GM19463 (cell line): ENCODE measurements around the gene TRABD2B.

Source experiments
- ATAC-seq: cut with Tn5 transposase; IDR thresholded peaks from one replicate; pipeline ENCODE4 v1.9.1; 2021; ENCODE audit warnings: mild to moderate bottlenecking, moderate library complexity; ENCODE audit not compliant: unreplicated experiment

TRABD2B gene

DNA sequence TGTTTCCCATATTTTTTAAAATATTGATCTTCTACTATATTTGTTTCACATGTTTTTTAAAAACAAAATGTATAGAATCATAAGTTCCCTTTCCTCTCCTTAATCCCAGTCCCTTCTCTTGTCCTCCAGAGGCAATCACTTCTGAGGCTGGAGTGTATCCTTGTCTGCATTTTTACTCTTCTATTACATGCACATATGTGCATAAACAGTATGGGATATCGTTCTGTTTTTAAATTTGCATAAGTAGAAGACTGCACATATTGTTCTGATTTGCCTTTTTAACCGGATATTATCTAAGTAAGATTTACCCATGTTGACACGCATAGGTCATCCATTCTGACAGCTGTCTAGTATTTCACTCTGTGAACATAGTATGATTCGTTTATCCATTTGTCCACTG, 142.0 kb downstream of the TRABD2B start:
- no peak for ATAC-seq

GRCh38 chr1:47854552-47855144, 142.5 kb downstream of the TRABD2B start:
- ATAC-seq: no peak

- no peak for ATAC-seq
Observed at GRCh38 chr1:47853852-47854251, 143.3 kb downstream of the TRABD2B start.

- no peak for ATAC-seq
Observed at GRCh38 chr1:47853059-47853458, 144.1 kb downstream of the TRABD2B start.

GRCh38 chr1:47852006-47852718, 145.0 kb downstream of the TRABD2B start:
- no peak for ATAC-seq

DNA sequence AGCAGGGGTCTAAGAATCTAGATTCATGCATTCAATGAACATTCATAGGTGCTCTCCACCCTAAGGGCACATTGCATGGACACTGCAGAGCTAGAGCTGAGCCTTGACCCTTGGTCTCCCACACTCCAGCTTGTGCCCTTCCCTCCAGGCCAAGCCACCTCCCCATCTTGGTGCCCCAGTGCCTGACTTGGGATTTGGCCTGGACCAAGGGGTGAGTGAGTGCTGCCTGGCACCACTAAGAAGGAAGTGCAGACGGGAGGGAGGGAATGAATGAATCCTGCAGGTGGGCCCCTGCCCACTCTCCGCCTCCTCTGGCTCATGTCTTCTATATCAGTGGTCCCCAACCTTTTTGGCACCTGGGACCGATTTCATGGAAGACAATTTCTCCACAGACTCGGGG, 146.7 kb downstream of the TRABD2B start:
- no peak for ATAC-seq

GRCh38 chr1:47849591-47850261, 147.5 kb downstream of the TRABD2B start:
- no peak for ATAC-seq

DNA sequence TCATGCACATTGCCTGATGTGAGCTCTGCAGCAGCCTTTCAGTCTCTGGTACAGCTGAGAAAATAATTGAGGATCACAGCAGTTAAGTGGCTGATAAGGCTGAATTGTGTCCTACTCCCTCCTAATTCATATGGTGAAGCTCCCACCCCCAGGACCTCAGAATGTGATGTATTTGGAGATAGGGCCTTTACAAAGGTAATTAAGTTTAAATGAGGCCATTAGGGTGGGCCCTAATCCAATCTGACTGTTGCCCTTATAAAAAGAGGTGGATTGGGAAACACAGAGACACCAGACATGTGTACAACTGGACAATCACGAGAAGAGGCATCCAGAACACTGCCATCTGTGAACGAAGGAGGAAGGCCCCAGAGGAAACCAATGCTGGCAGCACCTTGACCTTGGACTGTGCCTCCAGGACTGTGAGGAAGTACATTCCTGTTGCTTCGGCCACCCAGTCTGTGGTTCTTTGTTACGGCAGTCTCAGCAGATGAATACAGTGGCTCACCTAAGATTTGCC, 148.1 kb downstream of the TRABD2B start:
- no peak for ATAC-seq

GRCh38 chr1:47847763-47848162, 149.4 kb downstream of the TRABD2B start:
- no peak for ATAC-seq

- no peak for ATAC-seq
Observed at GRCh38 chr1:47844558-47844955, 152.6 kb downstream of the TRABD2B start.

DNA sequence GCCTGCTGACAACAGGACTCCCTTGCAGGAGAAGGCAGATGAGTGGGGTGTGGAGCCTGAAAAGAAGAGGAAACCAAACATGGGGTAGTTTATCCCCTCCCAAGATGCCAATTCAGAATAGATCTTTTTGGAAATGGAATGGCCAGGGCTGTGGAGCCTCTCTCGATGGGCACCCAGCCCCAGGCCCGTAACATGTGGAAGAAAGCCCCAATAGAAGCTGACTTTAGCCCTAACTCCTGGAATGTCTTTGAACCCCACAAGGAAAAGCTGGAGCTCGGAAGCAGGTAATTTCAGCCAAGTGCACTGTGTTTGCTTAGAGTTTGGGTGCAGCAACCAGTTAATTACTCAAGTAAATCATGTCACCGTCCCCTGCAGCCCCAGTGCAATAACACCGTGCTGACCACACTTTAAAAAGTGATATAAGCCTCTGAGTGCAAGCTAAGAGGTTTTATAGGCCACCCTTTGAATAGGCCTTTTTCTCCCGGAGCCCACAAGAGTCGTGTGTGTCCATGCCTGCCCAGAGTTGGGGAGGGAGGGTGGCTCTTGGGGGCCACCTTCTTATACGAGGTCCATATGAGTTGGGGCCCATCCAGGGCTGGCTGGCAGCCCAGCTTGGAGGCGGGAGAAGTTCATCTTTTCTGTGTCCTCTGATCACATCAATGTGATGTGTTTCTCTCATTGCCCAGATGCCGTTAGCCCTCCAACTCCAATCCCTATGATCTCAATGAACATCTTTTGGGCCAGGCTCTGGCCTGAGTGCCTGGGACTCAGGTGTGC, 153.2 kb downstream of the TRABD2B start:
- no peak for ATAC-seq

DNA sequence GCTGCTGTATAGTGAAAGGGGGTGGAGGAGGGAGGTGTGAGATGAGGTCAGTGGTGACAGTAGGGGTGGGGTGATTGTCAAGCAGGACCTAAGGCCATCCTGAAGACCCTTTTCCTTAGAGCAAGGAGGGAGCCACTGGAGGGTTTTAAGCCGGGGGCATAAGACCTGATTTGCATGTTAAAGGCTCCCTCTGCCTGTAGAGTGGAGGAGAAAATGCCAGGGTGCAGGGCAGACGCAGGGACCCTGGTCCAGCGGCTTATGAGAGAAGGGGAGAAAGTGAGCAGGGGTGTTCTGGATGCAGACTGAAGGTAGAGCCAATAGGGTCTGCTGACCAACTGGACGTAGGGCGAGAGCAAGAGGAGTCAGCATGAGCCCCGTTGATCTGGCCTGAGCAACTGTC, 154.1 kb downstream of the TRABD2B start:
- no peak for ATAC-seq

- no peak for ATAC-seq
Observed at GRCh38 chr1:47842228-47842919, 154.8 kb downstream of the TRABD2B start.

GRCh38 chr1:47841356-47841755, 155.8 kb downstream of the TRABD2B start:
- ATAC-seq: no peak

GRCh38 chr1:47840393-47841190, 156.6 kb downstream of the TRABD2B start:
- ATAC-seq: no peak

DNA sequence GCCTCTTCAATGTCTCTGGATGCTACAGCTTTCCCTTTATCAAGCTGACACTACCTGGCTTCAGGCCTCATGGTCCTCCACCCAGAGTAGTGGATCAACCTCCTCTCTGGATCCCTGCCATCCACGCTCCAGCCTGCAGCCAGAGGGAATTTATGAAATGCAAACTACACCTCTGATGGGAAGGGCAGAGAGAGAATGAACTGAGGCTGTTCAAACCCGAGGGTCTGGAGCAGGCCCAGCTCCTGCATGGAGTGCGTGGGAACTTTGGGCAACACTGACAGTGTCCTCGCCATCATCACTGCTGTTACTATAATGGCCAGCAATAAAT, 157.8 kb downstream of the TRABD2B start:
- no peak for ATAC-seq

- no peak for ATAC-seq
Observed at GRCh38 chr1:47838562-47839432, 158.4 kb downstream of the TRABD2B start.

DNA sequence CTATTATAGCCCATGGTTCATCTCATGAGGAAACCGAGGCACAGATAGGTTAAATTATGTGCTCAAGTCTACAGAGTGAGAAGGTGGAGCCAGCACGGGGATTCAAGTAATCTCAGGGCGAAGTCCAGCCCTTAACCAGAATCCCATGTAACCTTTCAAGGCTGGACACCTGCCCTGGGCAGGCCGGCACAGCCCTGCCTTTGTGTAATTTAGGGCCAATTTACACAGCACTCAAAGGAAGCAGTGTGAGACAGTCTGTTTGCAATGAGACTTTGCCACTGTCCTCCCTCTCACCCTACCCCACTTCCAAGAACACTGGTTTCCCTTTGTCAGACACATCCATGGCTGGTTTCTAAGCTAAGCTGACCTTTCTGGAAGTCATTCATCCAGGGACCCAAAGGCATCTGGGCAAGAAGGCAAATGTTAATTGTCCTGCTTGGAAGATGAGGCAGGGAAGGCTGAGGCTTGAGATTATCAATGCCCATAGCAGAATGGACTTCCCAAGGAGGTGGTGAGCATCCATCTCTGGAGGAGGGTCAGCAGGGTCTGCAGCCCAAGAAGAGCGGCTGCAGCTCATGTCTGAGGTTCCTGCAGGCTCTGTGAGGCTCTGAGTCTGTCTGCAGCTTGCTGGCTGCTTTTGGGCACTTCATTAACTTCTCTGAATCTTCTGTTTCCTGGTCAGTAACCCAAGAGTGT, 159.2 kb downstream of the TRABD2B start:
- no peak for ATAC-seq
